GM23338 (cell line): ENCODE measurements around the gene RAD23B. TPM values are rescaled to one million over a fixed set of nuclear protein-coding genes. Genes with fewer than 3 reads are reported as not detected.

ENCODE experiments used
- ATAC-seq: fragments of 200-7000 bp; cut with Tn5 transposase; 3 replicates; pipeline ENCODE4 v1.9.1; 2020
- DNase-seq: peaks from one replicate; pipeline ENCODE4 v3.0.0-alpha.2; 2015; ENCODE audit warnings: low spot score
- H2AFZ ChIP-seq: fragments of 200-600 bp; sonication (generic); 2 replicates; pipeline ENCODE4 v1.8.0; 2016; ENCODE audit warnings: antibody characterized with exemption, mild to moderate bottlenecking, moderate library complexity
- H3F3A ChIP-seq: fragments of 200-600 bp; sonication (generic); replicated peaks from 2 replicates; pipeline ENCODE4 v1.8.0; 2017; ENCODE audit warnings: antibody characterized with exemption, mixed run types, low read depth
- H3K27ac ChIP-seq: fragments of 200-600 bp; sonication (generic); 2 replicates; pipeline ENCODE4 v1.6.1; 2016; ENCODE audit warnings: low read depth
- H3K27me3 ChIP-seq: fragments of 200-600 bp; sonication (generic); 2 replicates; pipeline ENCODE4 v1.8.0; 2016; ENCODE audit warnings: mild to moderate bottlenecking, mixed run types, moderate library complexity; ENCODE audit not compliant: insufficient read depth
- H3K36me3 ChIP-seq: fragments of 200-600 bp; sonication (generic); 2 replicates; pipeline ENCODE4 v1.8.0; 2016; ENCODE audit warnings: mild to moderate bottlenecking; ENCODE audit not compliant: insufficient read depth
- H3K4me1 ChIP-seq: fragments of 200-600 bp; sonication (generic); 2 replicates; pipeline ENCODE4 v1.8.0; 2016; ENCODE audit warnings: mild to moderate bottlenecking, moderate library complexity; ENCODE audit not compliant: insufficient read depth
- H3K4me2 ChIP-seq: fragments of 200-600 bp; sonication (generic); 2 replicates; pipeline ENCODE4 v1.7.1; 2017; ENCODE audit warnings: mixed run types
- H3K4me3 ChIP-seq: fragments of 200-600 bp; sonication (generic); 2 replicates; pipeline ENCODE4 v1.6.1; 2016; ENCODE audit warnings: mixed run types
- H3K79me2 ChIP-seq: fragments of 200-600 bp; sonication (generic); replicated peaks from 2 replicates; pipeline ENCODE4 v1.8.0; 2017; ENCODE audit warnings: mild to moderate bottlenecking; ENCODE audit not compliant: insufficient read depth
- H3K9me2 ChIP-seq: fragments of 200-600 bp; sonication (generic); 2 replicates; pipeline ENCODE4 v1.8.0; 2017; ENCODE audit not compliant: insufficient read depth
- H4K20me1 ChIP-seq: fragments of 200-600 bp; sonication (generic); replicated peaks from 2 replicates; pipeline ENCODE4 v1.8.0; 2017; ENCODE audit warnings: mild to moderate bottlenecking; ENCODE audit not compliant: insufficient read depth
- H3K27ac Mint-ChIP-seq: 2 replicates; pipeline ENCODE4 v1.8.0; 2020; ENCODE audit warnings: inconsistent platforms, mild to moderate bottlenecking, moderate library complexity, mixed read lengths
- H3K27me3 Mint-ChIP-seq: 3 replicates; pipeline ENCODE4 v1.8.0; 2022; ENCODE audit warnings: low read depth, mild to moderate bottlenecking, moderate library complexity, mixed read lengths, inconsistent platforms; ENCODE audit not compliant: insufficient read depth, poor library complexity
- H3K36me3 Mint-ChIP-seq: 3 replicates; pipeline ENCODE4 v1.8.0; 2021; ENCODE audit warnings: low read depth, mild to moderate bottlenecking, inconsistent platforms, moderate library complexity, mixed read lengths
- H3K4me1 Mint-ChIP-seq: 3 replicates; pipeline ENCODE4 v1.8.0; 2020; ENCODE audit warnings: mild to moderate bottlenecking, inconsistent platforms, mixed read lengths
- H3K4me3 Mint-ChIP-seq: 3 replicates; pipeline ENCODE4 v1.8.0; 2021; ENCODE audit warnings: moderate library complexity, mild to moderate bottlenecking, inconsistent platforms, mixed read lengths
- H3K9me3 Mint-ChIP-seq: 3 replicates; pipeline ENCODE4 v1.8.0; 2020; ENCODE audit warnings: moderate library complexity, mild to moderate bottlenecking, inconsistent platforms, mixed read lengths
- CREB1 ChIP-seq: fragments of 250-450 bp; sonication (Bioruptor Pico); IDR thresholded peaks from 2 replicates; pipeline ENCODE4 v1.5.0; 2020; ENCODE audit warnings: low read depth, mild to moderate bottlenecking, moderate library complexity
- CTCF ChIP-seq, 2 experiments: fragments of 200-600 bp in 1 of 2; sonication (generic) in 1 of 2; conservative IDR thresholded peaks; 2 replicates each; pipeline versions ENCODE4 v1.5.1 to v1.6.1; 2016 to 2017; ENCODE audit warnings: antibody characterized with exemption in 2 of 2, low read depth in 2 of 2, mild to moderate bottlenecking in 2 of 2, moderate library complexity in 1 of 2
- ETS1 ChIP-seq: IDR thresholded peaks from 2 replicates; pipeline ENCODE4 v1.6.1; 2016; ENCODE audit warnings: antibody characterized with exemption
- EZH2 ChIP-seq: fragments of 200-600 bp; sonication (generic); IDR thresholded peaks from one replicate; pipeline ENCODE4 v1.8.0; 2017; ENCODE audit warnings: antibody characterized with exemption, mild to moderate bottlenecking, low read depth; ENCODE audit not compliant: unreplicated experiment
- EZH2phosphoT487 ChIP-seq: fragments of 200-600 bp; sonication (generic); IDR thresholded peaks from one replicate; pipeline ENCODE4 v1.8.1; 2018; ENCODE audit warnings: antibody characterized with exemption; ENCODE audit not compliant: unreplicated experiment
- JUNB ChIP-seq: IDR thresholded peaks from one replicate; pipeline ENCODE4 v1.6.1; 2016; ENCODE audit warnings: antibody characterized with exemption; ENCODE audit not compliant: unreplicated experiment
- NANOG ChIP-seq: IDR thresholded peaks from 2 replicates; pipeline ENCODE4 v1.6.1; 2016; ENCODE audit warnings: antibody characterized with exemption, borderline replicate concordance
- POLR2AphosphoS5 ChIP-seq: IDR thresholded peaks from 2 replicates; pipeline ENCODE4 v1.6.1; 2016; ENCODE audit warnings: antibody characterized with exemption, low read depth
- REST ChIP-seq: IDR thresholded peaks from one replicate; pipeline ENCODE4 v1.6.1; 2018; ENCODE audit warnings: antibody characterized with exemption; ENCODE audit not compliant: unreplicated experiment
- STAT1 ChIP-seq: IDR thresholded peaks from one replicate; pipeline ENCODE4 v1.6.1; 2016; ENCODE audit warnings: antibody characterized with exemption; ENCODE audit not compliant: unreplicated experiment
- ZNF114 ChIP-seq: fragments of 250-450 bp; sonication (Bioruptor Pico); IDR thresholded peaks from 2 replicates; pipeline ENCODE4 v1.5.0; 2020; ENCODE audit warnings: mild to moderate bottlenecking, moderate library complexity
- ZNF331 ChIP-seq: fragments of 250-450 bp; sonication (Bioruptor Pico); IDR thresholded peaks from 2 replicates; pipeline ENCODE4 v1.5.0; 2020; ENCODE audit warnings: low read depth, mild to moderate bottlenecking, moderate library complexity
- ZNF462 ChIP-seq: fragments of 250-450 bp; sonication (Bioruptor Pico); IDR thresholded peaks from 2 replicates; pipeline ENCODE4 v1.5.0; 2020; ENCODE audit warnings: mild to moderate bottlenecking, moderate library complexity
- polyA plus RNA-seq: library from polyadenylated mRNA; unstranded; fragments of >200 nt; fragmentation: Nextera tagmentation; extraction: Ambion mirVana; gene quantifications from 2 replicates; pipeline ENCODE4 v1.2.1, GENCODE V29; 2016
- total RNA-seq: library from RNA; depleted of rRNA; stranded (reverse); fragments of >200 nt; shearing (Covaris generic); gene quantifications from 2 replicates; pipeline ENCODE4 v1.2.3, GENCODE V29; 2014

The RAD23B gene
- total and polyA plus RNA-seq, 2 experiments from 2014 or later, result 31.1 to 137 TPM

- TF ChIP-seq EZH2 (no peak), ETS1 (no peak), ZNF331 (CRISPR knock-in tag) (no peak), REST (no peak), ZNF462 (CRISPR knock-in tag) (no peak), STAT1 (no peak), CTCF (conservative IDR thresholded peaks at IDR 0.05; ENCODE audit: low read depth in 2 of 2) (no peak), CREB1 (CRISPR knock-in tag) (no peak), EZH2phosphoT487 (no peak), NANOG (no peak), ZNF114 (no peak), JUNB (no peak), POLR2AphosphoS5 (no peak)
- Histone ChIP-seq H3K27ac (no peak overlapping the region), H3K4me2 (no peak overlapping the region), H3F3A (no peaks in the 10 kb centered on the region), H3K79me2 (no peaks in the 10 kb centered on the region), H3K36me3 (no peaks in the 10 kb centered on the region), H3K9me2 (no peaks in the 10 kb centered on the region), H3K4me1 (no peaks in the 10 kb centered on the region), H4K20me1 (no peaks in the 10 kb centered on the region), H3K27me3 (no peaks in the 10 kb centered on the region), H2AFZ (peak overlapping the region; percentile 78), H3K4me3 (no peak overlapping the region)
- Mint-ChIP-seq H3K27me3 (peaks cover 2% of the 10 kb centered on the region), H3K9me3 (no peaks in the 10 kb centered on the region), H3K4me3 (no peak overlapping the region), H3K36me3 (no peaks in the 10 kb centered on the region), H3K27ac (peak overlapping the region; percentile 35), H3K4me1 (peaks cover 6% of the 10 kb centered on the region)
- ATAC-seq, result peak; percentile 69
- peak; percentile 22 for DNase-seq
Measured at GRCh38 chr9:107363516-107364152, 80.6 kb downstream of the RAD23B start.
